ENCODE measurements around the gene BANF2. TPM values are rescaled to one million over a fixed set of nuclear protein-coding genes. Genes with fewer than 3 reads are reported as not detected.

Gene BANF2
- total RNA-seq, 1 experiment from 2014 or later: not detected

GRCh38 chr20:17732907-17733521 lies 33.2 kb downstream of the BANF2 start:
- intact Hi-C loops (cut with micrococcal nuclease; ENCODE audit: unreplicated experiment): no loop called here
- CTCF ChIA-PET: no interaction called here
- Mint-ChIP-seq H3K4me1 (ENCODE audit: low read depth, unreplicated experiment) (no peaks in the 10 kb centered on the region), H3K36me3 (ENCODE audit: insufficient read depth, unreplicated experiment) (no peaks in the 10 kb centered on the region), H3K9me3 (ENCODE audit: low read depth, unreplicated experiment) (no peaks in the 10 kb centered on the region), H3K27me3 (ENCODE audit: unreplicated experiment) (no peaks in the 10 kb centered on the region), H3K27ac (ENCODE audit: unreplicated experiment) (no peak overlapping the region), H3K4me3 (ENCODE audit: low read depth, unreplicated experiment) (no peak overlapping the region)
- DNase-seq: no peak
- TF ChIP-seq CTCF (IDR thresholded peaks at IDR 0.05; ENCODE audit: unreplicated experiment): no peak
- BruUV-seq (replicated peaks): no TSS peak

- H3K27ac Mint-ChIP-seq (ENCODE audit: unreplicated experiment): no peak overlapping the region
Measured at GRCh38 chr20:17733767-17734304, 34.1 kb downstream of the BANF2 start.

GRCh38 chr20:17734374-17734773 lies 34.6 kb downstream of the BANF2 start:
- no peaks in the 10 kb centered on the region for H3K36me3 Mint-ChIP-seq (ENCODE audit: insufficient read depth, unreplicated experiment)
- no peak overlapping the region for H3K4me3 Mint-ChIP-seq (ENCODE audit: low read depth, unreplicated experiment)
- BruUV-seq (replicated peaks): no TSS peak
- CTCF ChIA-PET: no interaction called here
- DNase-seq: no peak
- no peak for TF ChIP-seq CTCF (IDR thresholded peaks at IDR 0.05; ENCODE audit: unreplicated experiment)
- intact Hi-C loops (cut with micrococcal nuclease; ENCODE audit: unreplicated experiment): no loop called here
- no peaks in the 10 kb centered on the region for H3K27me3 Mint-ChIP-seq (ENCODE audit: unreplicated experiment)
- no peaks in the 10 kb centered on the region for H3K9me3 Mint-ChIP-seq (ENCODE audit: low read depth, unreplicated experiment)
- H3K27ac Mint-ChIP-seq (ENCODE audit: unreplicated experiment): no peak overlapping the region
- no peaks in the 10 kb centered on the region for H3K4me1 Mint-ChIP-seq (ENCODE audit: low read depth, unreplicated experiment)

More at GRCh38 chr20:17733767-17734304, 34.1 kb downstream of the BANF2 start:
- CTCF ChIA-PET: no interaction called here
- no peak for DNase-seq
- H3K9me3 Mint-ChIP-seq (ENCODE audit: low read depth, unreplicated experiment): no peaks in the 10 kb centered on the region
- no peak overlapping the region for H3K4me3 Mint-ChIP-seq (ENCODE audit: low read depth, unreplicated experiment)
- no peaks in the 10 kb centered on the region for H3K4me1 Mint-ChIP-seq (ENCODE audit: low read depth, unreplicated experiment)
- H3K36me3 Mint-ChIP-seq (ENCODE audit: insufficient read depth, unreplicated experiment): no peaks in the 10 kb centered on the region
- no peaks in the 10 kb centered on the region for H3K27me3 Mint-ChIP-seq (ENCODE audit: unreplicated experiment)
- intact Hi-C loops (cut with micrococcal nuclease; ENCODE audit: unreplicated experiment): no loop called here
- TF ChIP-seq CTCF (IDR thresholded peaks at IDR 0.05; ENCODE audit: unreplicated experiment): no peak
- no TSS peak for BruUV-seq (replicated peaks)

- Mint-ChIP-seq H3K27me3 (ENCODE audit: unreplicated experiment) (no peaks in the 10 kb centered on the region), H3K9me3 (ENCODE audit: low read depth, unreplicated experiment) (no peaks in the 10 kb centered on the region), H3K27ac (ENCODE audit: unreplicated experiment) (no peak overlapping the region), H3K4me1 (ENCODE audit: low read depth, unreplicated experiment) (no peaks in the 10 kb centered on the region), H3K4me3 (ENCODE audit: low read depth, unreplicated experiment) (no peak overlapping the region), H3K36me3 (ENCODE audit: insufficient read depth, unreplicated experiment) (no peaks in the 10 kb centered on the region)
- CTCF ChIA-PET: no interaction called here
- intact Hi-C loops (cut with micrococcal nuclease; ENCODE audit: unreplicated experiment): no loop called here
- TF ChIP-seq CTCF (IDR thresholded peaks at IDR 0.05; ENCODE audit: unreplicated experiment): no peak
- DNase-seq: no peak
- BruUV-seq (replicated peaks): no TSS peak
Measured at GRCh38 chr20:17735206-17735804, 35.5 kb downstream of the BANF2 start.

Measured in Calu3 (cell line).